SK-N-SH (cell line): ENCODE results near the gene ABCB6. TPM values are rescaled to one million over a fixed set of nuclear protein-coding genes. Genes with fewer than 3 reads are reported as not detected.

ENCODE experiments used
- CTCF ChIA-PET: fragments of 300-600, 350-600 bp; formaldehyde crosslinking; extraction: SDS; loops from one replicate; lab custom pipeline; 2021; lab: Yijun Ruan, JAX
- POLR2A ChIA-PET: fragments of 350-600 bp; sonication (Branson Sonifier 250); formaldehyde crosslinking; extraction: SDS; loops from one replicate; lab custom pipeline; 2020; ENCODE audit warnings: antibody characterized with exemption, inconsistent platforms; lab: Yijun Ruan, JAX
- DNase-seq: peaks from one replicate; pipeline ENCODE4 v3.0.0; 2012
- H2AFZ ChIP-seq: fragments of 200-600 bp; sonication (generic); 2 replicates; pipeline ENCODE4 v1.8.1; 2016; ENCODE audit warnings: antibody characterized with exemption, mild to moderate bottlenecking, low read depth
- H3F3A ChIP-seq: fragments of 200-600 bp; sonication (generic); replicated peaks from 2 replicates; pipeline ENCODE3; 2016; ENCODE audit warnings: antibody characterized with exemption, mild to moderate bottlenecking; ENCODE audit not compliant: insufficient read depth
- H3K27ac ChIP-seq, 2 experiments: fragments of 200-500 bp in 1 of 2; fragments of 200-600 bp in 1 of 2; sonication (Bioruptor generic) in 1 of 2; sonication (generic), shearing (Covaris generic) in 1 of 2; 2 replicates each; pipeline versions ENCODE4 v1.5.1 to v1.6.1; 2014 to 2016; ENCODE audit warnings: low read depth in 2 of 2, inconsistent platforms in 1 of 2, low read length in 1 of 2, mild to moderate bottlenecking in 1 of 2, mixed read lengths in 1 of 2
- H3K27me3 ChIP-seq: fragments of 200-600 bp; sonication (generic), shearing (Covaris generic); 2 replicates; pipeline ENCODE4 v1.6.1; 2016; ENCODE audit warnings: mixed run types; ENCODE audit not compliant: insufficient read depth
- H3K36me3 ChIP-seq, 2 experiments: fragments of 200-500 bp in 1 of 2; fragments of 200-600 bp in 1 of 2; sonication (Bioruptor generic) in 1 of 2; sonication (generic) in 1 of 2; replicated peaks in 1 of 2; 2 replicates each; pipeline versions ENCODE3 to v1.5.1; 2014 to 2016; ENCODE audit warnings: low read length in 1 of 2, mild to moderate bottlenecking in 1 of 2; ENCODE audit not compliant: insufficient read depth in 2 of 2, control insufficient read depth in 1 of 2
- H3K4me1 ChIP-seq, 2 experiments: fragments of 200-500 bp in 1 of 2; fragments of 200-600 bp in 1 of 2; sonication (Bioruptor generic) in 1 of 2; sonication (generic), shearing (Covaris generic) in 1 of 2; 2 replicates each; pipeline versions ENCODE4 v1.5.1 to v1.6.1; 2014 to 2016; ENCODE audit warnings: low read depth in 1 of 2, low read length in 1 of 2, mixed run types in 1 of 2; ENCODE audit not compliant: insufficient read depth in 2 of 2, control insufficient read depth in 1 of 2
- H3K4me2 ChIP-seq: fragments of 200-600 bp; sonication (generic), shearing (Covaris generic); 2 replicates; pipeline ENCODE4 v1.6.1; 2017; ENCODE audit warnings: mixed run types
- H3K4me3 ChIP-seq, 2 experiments: fragments of 200-500 bp in 1 of 2; fragments of 200-600 bp in 1 of 2; sonication (Bioruptor generic) in 1 of 2; sonication (generic), shearing (Covaris generic) in 1 of 2; 2 replicates each; pipeline versions ENCODE4 v1.5.1 to v1.8.1; 2014 to 2016; ENCODE audit warnings: low read depth in 2 of 2, inconsistent platforms in 1 of 2, low read length in 1 of 2, mild to moderate bottlenecking in 1 of 2, mixed read lengths in 1 of 2, moderate library complexity in 1 of 2
- H3K79me2 ChIP-seq: fragments of 200-600 bp; sonication (generic); 2 replicates; pipeline ENCODE4 v1.8.1; 2017; ENCODE audit warnings: mild to moderate bottlenecking; ENCODE audit not compliant: insufficient read depth
- H3K9ac ChIP-seq: fragments of 200-600 bp; sonication (generic); 2 replicates; pipeline ENCODE4 v1.6.1; 2017; ENCODE audit warnings: mixed run types
- H3K9me2 ChIP-seq: fragments of 200-600 bp; sonication (generic); 2 replicates; pipeline ENCODE4 v1.6.1; 2017; ENCODE audit warnings: mixed run types
- H3K9me3 ChIP-seq: fragments of 200-600 bp; sonication (generic); 2 replicates; pipeline ENCODE4 v1.6.1; 2017; ENCODE audit warnings: mixed run types, mild to moderate bottlenecking, moderate library complexity
- H4K20me1 ChIP-seq: fragments of 200-600 bp; sonication (generic); 2 replicates; pipeline ENCODE4 v1.6.1; 2017; ENCODE audit warnings: mild to moderate bottlenecking, mixed run types; ENCODE audit not compliant: insufficient read depth
- ELF1 ChIP-seq: IDR thresholded peaks from 2 replicates; pipeline ENCODE4 v1.4.0; 2012
- EZH2phosphoT487 ChIP-seq: fragments of 200-600 bp; sonication (generic); IDR thresholded peaks from 2 replicates; pipeline ENCODE4 v1.6.1; 2017; ENCODE audit warnings: low read depth, mixed run types, mild to moderate bottlenecking, antibody characterized with exemption, moderate library complexity, borderline replicate concordance
- FOXM1 ChIP-seq: IDR thresholded peaks from 2 replicates; pipeline ENCODE4 v1.4.0; 2012; ENCODE audit warnings: low read depth, mild to moderate bottlenecking
- IRF3 ChIP-seq: fragments of 150-350 bp; IDR thresholded peaks from 2 replicates; pipeline ENCODE4 v1.6.1; 2016; ENCODE audit warnings: mild to moderate bottlenecking, low read depth, low read length
- JUND ChIP-seq: IDR thresholded peaks from 2 replicates; pipeline ENCODE4 v1.4.0; 2012
- MEF2A ChIP-seq: IDR thresholded peaks from 2 replicates; pipeline ENCODE4 v1.4.0; 2012; ENCODE audit warnings: low read depth, borderline replicate concordance
- MXI1 ChIP-seq: IDR thresholded peaks from 2 replicates; pipeline ENCODE4 v1.6.1; 2012; ENCODE audit warnings: mild to moderate bottlenecking, low read depth, low read length, improper control_type of control experiment
- PBX3 ChIP-seq: IDR thresholded peaks from 2 replicates; pipeline ENCODE4; 2012
- POLR2AphosphoS5 ChIP-seq: IDR thresholded peaks from 2 replicates; pipeline ENCODE4 v1.6.1; 2012; ENCODE audit warnings: low read depth, low read length
- RAD21 ChIP-seq: IDR thresholded peaks from 2 replicates; pipeline ENCODE4 v1.6.1; 2012; ENCODE audit warnings: mild to moderate bottlenecking, low read length
- RCOR1 ChIP-seq: fragments of 150-350 bp; IDR thresholded peaks from 2 replicates; pipeline ENCODE4 v1.6.1; 2017; ENCODE audit warnings: antibody characterized with exemption, low read length
- RFX5 ChIP-seq: IDR thresholded peaks from 2 replicates; pipeline ENCODE4 v1.6.1; 2012; ENCODE audit warnings: mild to moderate bottlenecking, improper control_type of control experiment, low read length
- SIN3A ChIP-seq: IDR thresholded peaks from 2 replicates; pipeline ENCODE4 v1.6.1; 2012; ENCODE audit warnings: low read depth, mild to moderate bottlenecking, low read length, moderate library complexity, borderline replicate concordance
- SMC3 ChIP-seq: IDR thresholded peaks from 2 replicates; pipeline ENCODE4 v1.6.1; 2012; ENCODE audit warnings: low read depth, low read length, improper control_type of control experiment
- TAF1 ChIP-seq: IDR thresholded peaks from 2 replicates; pipeline ENCODE4 v1.6.1; 2012; ENCODE audit warnings: low read depth, mild to moderate bottlenecking, low read length, moderate library complexity, borderline replicate concordance
- TCF12 ChIP-seq: IDR thresholded peaks from 2 replicates; pipeline ENCODE4 v1.4.0; 2012
- USF2 ChIP-seq: fragments of 150-350 bp; IDR thresholded peaks from 2 replicates; pipeline ENCODE4 v1.6.1; 2017; ENCODE audit warnings: antibody characterized with exemption, low read length, low read depth, borderline replicate concordance
- YY1 ChIP-seq: IDR thresholded peaks from 2 replicates; pipeline ENCODE4 v1.4.0; 2012; ENCODE audit warnings: low read depth, mild to moderate bottlenecking
- WGBS: methylation state at CpG from one replicate; pipeline ENCODE4 v1.1.6; 2017; ENCODE audit warnings: low lambda C conversion rate; 5-methylcytosine and 5-hydroxymethylcytosine counted together
- polyA plus RNA-seq, 3 experiments: library from polyadenylated mRNA; depleted of rRNA; stranded (reverse); fragments of >200 nt; gene quantifications; 2 replicates each; pipeline ENCODE4 v1.2.3, GENCODE V29; 2012
- TF ChIP-seq, protein P1 (sequence below): IDR thresholded peaks from 2 replicates; pipeline ENCODE4 v1.4.0; 2012; ENCODE audit warnings: low read depth
- TF ChIP-seq, protein P2 (sequence below): IDR thresholded peaks from 2 replicates; pipeline ENCODE4 v1.4.0; 2012; ENCODE audit warnings: low read depth, borderline replicate concordance
- TF ChIP-seq, protein P3 (sequence below): fragments of 200-600 bp; sonication (generic); IDR thresholded peaks from 2 replicates; pipeline ENCODE4 v1.6.1; 2017; ENCODE audit warnings: antibody characterized with exemption, mild to moderate bottlenecking, moderate library complexity

The ABCB6 gene
- polyA plus RNA-seq, 1 of the 3 experiments (the other 2 are of a cell fraction), result 27.4 TPM

- no peak for TF ChIP-seq USF2
- TF ChIP-seq, protein P1, sequence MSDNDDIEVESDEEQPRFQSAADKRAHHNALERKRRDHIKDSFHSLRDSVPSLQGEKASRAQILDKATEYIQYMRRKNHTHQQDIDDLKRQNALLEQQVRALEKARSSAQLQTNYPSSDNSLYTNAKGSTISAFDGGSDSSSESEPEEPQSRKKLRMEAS, result peak; percentile 77; the same call in 1 of the 2 replicates
- no peak for TF ChIP-seq RCOR1
- TF ChIP-seq IRF3, result no peak
- TF ChIP-seq FOXM1, result no peak
- peak; percentile 97 for TF ChIP-seq POLR2AphosphoS5
- TF ChIP-seq PBX3, result no peak; the same call in 1 of the 2 replicates
- TF ChIP-seq, protein P2, sequence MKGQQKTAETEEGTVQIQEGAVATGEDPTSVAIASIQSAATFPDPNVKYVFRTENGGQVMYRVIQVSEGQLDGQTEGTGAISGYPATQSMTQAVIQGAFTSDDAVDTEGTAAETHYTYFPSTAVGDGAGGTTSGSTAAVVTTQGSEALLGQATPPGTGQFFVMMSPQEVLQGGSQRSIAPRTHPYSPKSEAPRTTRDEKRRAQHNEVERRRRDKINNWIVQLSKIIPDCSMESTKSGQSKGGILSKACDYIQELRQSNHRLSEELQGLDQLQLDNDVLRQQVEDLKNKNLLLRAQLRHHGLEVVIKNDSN, result no peak
Measured at GRCh38 chr2:219206328-219207133, 12.2 kb downstream of the ABCB6 start, which contains the start of gene ZFAND2B (continued).

GRCh38 chr2:219205981-219206327 lies 12.8 kb downstream of the ABCB6 start:
- Histone ChIP-seq H3K9me2 (no peaks in the 10 kb centered on the region), H4K20me1 (no peaks in the 10 kb centered on the region), H3K4me2 (peak overlapping the region; percentile 86), H3K27ac (peak overlapping the region; percentile 67 to 93; a peak in 3 of 4 replicates), H3K27me3 (no peaks in the 10 kb centered on the region), H2AFZ (peak overlapping the region; percentile 59), H3K4me3 (peak overlapping the region; percentile 69), H3K79me2 (no peaks in the 10 kb centered on the region), H3K36me3 (peaks cover 9 to 26% of the 10 kb centered on the region in 2 experiments), H3K4me1 (peaks cover 13 to 20% of the 10 kb centered on the region in 2 experiments; a peak in 3 of 4 replicates), H3K9me3 (no peaks in the 10 kb centered on the region), H3F3A (peaks cover 15% of the 10 kb centered on the region), H3K9ac (peak overlapping the region; percentile 50; the same call in 1 of the 2 replicates)
- 18% methylated on average over 7 of the region's 7 CpGs for WGBS
- ChIA-PET POLR2A (interaction anchor here (0.6 to 4.6 kb wide), 7 partner anchors 11 to 423 kb away, joined by 3 to 52 read pairs (median 4); partner anchors contain the start of genes ABCB6 and CNPPD1), CTCF (interaction anchor here (0.6 to 4.0 kb wide), 6 partner anchors 12 to 183 kb away, joined by 3 to 26 read pairs (median 7); partner anchors contain the start of genes ABCB6, CNPPD1 and SLC23A3)
- DNase-seq, result no peak
- no peak for TF ChIP-seq JUND
- no peak for TF ChIP-seq IRF3
- no peak for TF ChIP-seq RFX5
- TF ChIP-seq SIN3A, result no peak
- TF ChIP-seq, protein P3, sequence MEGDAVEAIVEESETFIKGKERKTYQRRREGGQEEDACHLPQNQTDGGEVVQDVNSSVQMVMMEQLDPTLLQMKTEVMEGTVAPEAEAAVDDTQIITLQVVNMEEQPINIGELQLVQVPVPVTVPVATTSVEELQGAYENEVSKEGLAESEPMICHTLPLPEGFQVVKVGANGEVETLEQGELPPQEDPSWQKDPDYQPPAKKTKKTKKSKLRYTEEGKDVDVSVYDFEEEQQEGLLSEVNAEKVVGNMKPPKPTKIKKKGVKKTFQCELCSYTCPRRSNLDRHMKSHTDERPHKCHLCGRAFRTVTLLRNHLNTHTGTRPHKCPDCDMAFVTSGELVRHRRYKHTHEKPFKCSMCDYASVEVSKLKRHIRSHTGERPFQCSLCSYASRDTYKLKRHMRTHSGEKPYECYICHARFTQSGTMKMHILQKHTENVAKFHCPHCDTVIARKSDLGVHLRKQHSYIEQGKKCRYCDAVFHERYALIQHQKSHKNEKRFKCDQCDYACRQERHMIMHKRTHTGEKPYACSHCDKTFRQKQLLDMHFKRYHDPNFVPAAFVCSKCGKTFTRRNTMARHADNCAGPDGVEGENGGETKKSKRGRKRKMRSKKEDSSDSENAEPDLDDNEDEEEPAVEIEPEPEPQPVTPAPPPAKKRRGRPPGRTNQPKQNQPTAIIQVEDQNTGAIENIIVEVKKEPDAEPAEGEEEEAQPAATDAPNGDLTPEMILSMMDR, result no peak
- TF ChIP-seq TAF1, result no peak
- no peak for TF ChIP-seq MEF2A
- no peak for TF ChIP-seq RAD21
- no peak for TF ChIP-seq ELF1
- TF ChIP-seq YY1, result no peak
- TF ChIP-seq RCOR1, result no peak
- TF ChIP-seq SMC3, result no peak
- no peak for TF ChIP-seq POLR2AphosphoS5
- TF ChIP-seq TCF12, result no peak
- TF ChIP-seq EZH2phosphoT487, result no peak
- no peak for TF ChIP-seq MXI1
